ENCODE results near the gene TWNK. TPM values are rescaled to one million over a fixed set of nuclear protein-coding genes. Genes with fewer than 3 reads are reported as not detected.

The TWNK gene
- total RNA-seq, 1 experiment from 2014 or later, result 28.2 TPM

DNA sequence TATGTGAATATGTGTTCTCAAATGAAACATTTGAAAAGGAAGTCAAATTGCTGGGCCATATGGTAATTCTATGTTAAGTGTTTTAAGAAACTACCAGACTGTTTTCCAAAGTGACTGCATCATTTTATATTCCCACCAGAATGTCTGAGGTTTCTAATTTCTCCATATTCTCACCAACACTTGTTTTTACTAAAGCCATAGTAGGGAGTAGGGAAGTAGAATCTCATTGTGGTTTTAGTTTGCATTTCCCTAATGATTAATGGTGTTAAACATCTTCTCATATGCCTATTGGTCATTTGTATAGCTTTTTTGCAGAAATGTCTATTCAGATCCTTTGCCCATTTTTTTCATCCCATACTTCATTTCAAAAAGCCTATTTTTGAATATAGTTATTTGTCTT lies 27.1 kb upstream of the TWNK start:
- ChIA-PET CTCF (no interaction called here), POLR2A (no interaction called here)
- no peak overlapping the region for H3K27ac Mint-ChIP-seq
- H3K4me1 Mint-ChIP-seq, result no peaks in the 10 kb centered on the region
- TF ChIP-seq MXD4 (CRISPR knock-in tag; IDR thresholded peaks at IDR 0.05; ENCODE audit: borderline replicate concordance), result no peak
- TF ChIP-seq AFF4 (CRISPR knock-in tag; IDR thresholded peaks at IDR 0.05; ENCODE audit: borderline replicate concordance), result no peak
- no peak for TF ChIP-seq RORB (CRISPR knock-in tag; IDR thresholded peaks at IDR 0.05)
- no peak for TF ChIP-seq HMGA2 (CRISPR knock-in tag; IDR thresholded peaks at IDR 0.05)
- no peak for TF ChIP-seq CREB1 (CRISPR knock-in tag; IDR thresholded peaks at IDR 0.05)
- TF ChIP-seq, protein P1, sequence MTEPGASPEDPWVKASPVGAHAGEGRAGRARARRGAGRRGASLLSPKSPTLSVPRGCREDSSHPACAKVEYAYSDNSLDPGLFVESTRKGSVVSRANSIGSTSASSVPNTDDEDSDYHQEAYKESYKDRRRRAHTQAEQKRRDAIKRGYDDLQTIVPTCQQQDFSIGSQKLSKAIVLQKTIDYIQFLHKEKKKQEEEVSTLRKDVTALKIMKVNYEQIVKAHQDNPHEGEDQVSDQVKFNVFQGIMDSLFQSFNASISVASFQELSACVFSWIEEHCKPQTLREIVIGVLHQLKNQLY (CRISPR knock-in tag; IDR thresholded peaks at IDR 0.05), result no peak
- no peak for TF ChIP-seq SOX15 (CRISPR knock-in tag; IDR thresholded peaks at IDR 0.05)
- TF ChIP-seq, protein P2, sequence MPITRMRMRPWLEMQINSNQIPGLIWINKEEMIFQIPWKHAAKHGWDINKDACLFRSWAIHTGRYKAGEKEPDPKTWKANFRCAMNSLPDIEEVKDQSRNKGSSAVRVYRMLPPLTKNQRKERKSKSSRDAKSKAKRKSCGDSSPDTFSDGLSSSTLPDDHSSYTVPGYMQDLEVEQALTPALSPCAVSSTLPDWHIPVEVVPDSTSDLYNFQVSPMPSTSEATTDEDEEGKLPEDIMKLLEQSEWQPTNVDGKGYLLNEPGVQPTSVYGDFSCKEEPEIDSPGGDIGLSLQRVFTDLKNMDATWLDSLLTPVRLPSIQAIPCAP (CRISPR knock-in tag; IDR thresholded peaks at IDR 0.05), result no peak
- TF ChIP-seq ZNF317 (CRISPR knock-in tag; IDR thresholded peaks at IDR 0.05; ENCODE audit: borderline replicate concordance, low read depth), result no peak
- DNase-seq (ENCODE audit: low spot score), result no peak
- ATAC-seq, result no peak
- H3K9me3 Mint-ChIP-seq, result no peaks in the 10 kb centered on the region
- no peaks in the 10 kb centered on the region for H3K27me3 Mint-ChIP-seq (ENCODE audit: low read depth)
- peaks cover 23% of the 10 kb centered on the region for H3K36me3 Mint-ChIP-seq
- H3K4me3 Mint-ChIP-seq, result no peak overlapping the region

DNA sequence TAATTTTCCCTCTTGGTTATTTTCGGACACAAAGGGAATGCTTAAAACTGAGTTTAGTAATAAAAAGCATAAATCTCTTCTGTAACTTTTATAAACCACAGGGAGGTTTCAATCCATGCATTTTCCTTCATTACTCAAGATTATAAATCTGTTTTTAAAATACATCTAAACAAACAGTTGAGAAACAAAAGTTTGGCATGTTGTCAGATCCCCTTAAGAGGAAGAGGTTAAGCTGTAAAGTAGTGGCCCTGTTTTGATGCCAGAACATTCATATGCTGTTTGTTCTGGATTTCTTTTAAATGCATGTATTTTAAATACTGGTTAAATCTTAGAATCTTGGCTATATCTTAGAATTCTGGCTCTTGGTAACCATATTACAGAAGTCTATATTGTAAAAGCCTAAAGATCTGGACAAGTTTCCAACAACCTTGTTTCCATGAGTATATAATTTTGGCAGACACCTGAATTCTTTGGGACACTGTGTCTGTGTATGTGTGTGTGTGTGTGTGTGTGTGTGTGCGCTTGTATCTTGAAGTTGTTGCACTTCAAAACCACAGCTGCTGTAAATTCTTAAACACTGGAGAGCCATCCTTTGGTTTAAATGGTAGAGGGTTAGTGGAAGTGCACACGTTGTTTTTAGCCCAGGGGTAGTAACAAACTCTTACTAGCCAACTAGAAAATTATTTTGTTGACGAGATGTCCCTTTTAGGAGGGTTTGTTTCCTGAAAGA lies 24.8 kb upstream of the TWNK start:
- Mint-ChIP-seq H3K27ac (no peak overlapping the region), H3K36me3 (peaks cover 12% of the 10 kb centered on the region), H3K9me3 (no peaks in the 10 kb centered on the region), H3K4me1 (no peaks in the 10 kb centered on the region), H3K4me3 (no peak overlapping the region), H3K27me3 (ENCODE audit: low read depth) (no peaks in the 10 kb centered on the region)
- DNase-seq (ENCODE audit: low spot score), result no peak
- TF ChIP-seq ZNF219 (CRISPR knock-in tag; IDR thresholded peaks at IDR 0.05; ENCODE audit: borderline replicate concordance) (no peak), USF1 (CRISPR knock-in tag; IDR thresholded peaks at IDR 0.05) (no peak), PRRX2 (CRISPR knock-in tag; IDR thresholded peaks at IDR 0.05) (no peak), ZNF263 (CRISPR knock-in tag; IDR thresholded peaks at IDR 0.05; ENCODE audit: low read depth) (no peak), ERG (CRISPR knock-in tag; IDR thresholded peaks at IDR 0.05) (no peak), SOX15 (CRISPR knock-in tag; IDR thresholded peaks at IDR 0.05) (no peak), TEAD4 (CRISPR knock-in tag; IDR thresholded peaks at IDR 0.05) (no peak), IRF2 (CRISPR knock-in tag; IDR thresholded peaks at IDR 0.05; ENCODE audit: borderline replicate concordance, low read depth) (no peak), ZNF317 (CRISPR knock-in tag; IDR thresholded peaks at IDR 0.05; ENCODE audit: borderline replicate concordance, low read depth) (no peak), NR3C1 (CRISPR knock-in tag; conservative IDR thresholded peaks at IDR 0.05; ENCODE audit: low read depth) (no peak), ZNF121 (CRISPR knock-in tag; IDR thresholded peaks at IDR 0.05) (no peak)
- ATAC-seq, result no peak
- CTCF ChIA-PET, result no interaction called here
- POLR2A ChIA-PET, result no interaction called here
